ENCODE data around the gene DNAJC17.

Gene DNAJC17, protein sequence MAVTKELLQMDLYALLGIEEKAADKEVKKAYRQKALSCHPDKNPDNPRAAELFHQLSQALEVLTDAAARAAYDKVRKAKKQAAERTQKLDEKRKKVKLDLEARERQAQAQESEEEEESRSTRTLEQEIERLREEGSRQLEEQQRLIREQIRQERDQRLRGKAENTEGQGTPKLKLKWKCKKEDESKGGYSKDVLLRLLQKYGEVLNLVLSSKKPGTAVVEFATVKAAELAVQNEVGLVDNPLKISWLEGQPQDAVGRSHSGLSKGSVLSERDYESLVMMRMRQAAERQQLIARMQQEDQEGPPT

DNA sequence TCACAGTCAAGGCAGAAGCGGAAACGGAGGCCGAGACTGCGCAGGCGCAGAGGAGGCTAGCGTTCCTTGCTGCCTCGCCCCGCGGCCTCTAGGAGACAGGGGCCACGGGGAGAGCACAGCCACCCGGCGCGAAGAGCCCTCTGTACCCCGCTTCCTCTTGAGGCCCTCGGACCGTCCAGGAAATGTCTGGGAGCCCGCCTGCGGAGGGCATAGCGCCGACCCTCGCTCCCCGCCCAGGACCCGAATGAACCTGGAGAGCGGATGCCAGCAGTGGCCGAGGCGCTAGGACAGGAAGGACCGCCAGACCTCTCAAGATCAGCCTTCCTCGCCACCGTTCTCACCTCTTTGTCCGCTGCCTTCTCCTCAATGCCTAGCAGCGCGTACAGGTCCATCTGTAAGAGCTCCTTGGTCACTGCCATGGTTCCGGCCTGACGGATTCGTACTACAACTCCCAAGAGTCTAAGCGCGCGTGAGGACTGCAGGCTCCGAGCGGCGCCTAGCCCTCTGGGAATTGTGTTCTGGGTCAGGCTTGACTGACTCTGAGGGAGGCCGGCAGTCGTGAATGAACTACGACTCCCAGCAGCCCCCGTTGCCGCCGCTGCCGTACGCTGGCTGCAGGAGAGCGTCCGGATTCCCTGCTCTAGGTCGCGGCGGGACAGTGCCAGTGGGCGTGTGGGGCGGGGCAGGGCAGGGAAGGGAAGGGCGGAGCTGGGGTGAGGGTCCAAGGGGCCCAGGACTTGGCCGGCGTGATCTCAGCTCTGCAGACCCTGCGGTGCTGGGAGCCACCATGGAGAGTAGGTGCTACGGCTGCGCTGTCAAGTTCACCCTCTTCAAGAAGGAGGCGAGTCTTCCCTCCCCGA is at the start of gene DNAJC17, which contains the start of gene ZFYVE19:
Gene DNAJC17, minus strand, starts transcription at position 446 of the 860 bp plus-strand sequence. Its CDS starts 27 bp downstream, at position 419.
Gene ZFYVE19, plus strand, starts transcription at position 62 of the 860 bp plus-strand sequence. Its CDS starts 501 bp downstream, at position 563.
- peak; percentile 86 to 91 for DNase-seq

DNA sequence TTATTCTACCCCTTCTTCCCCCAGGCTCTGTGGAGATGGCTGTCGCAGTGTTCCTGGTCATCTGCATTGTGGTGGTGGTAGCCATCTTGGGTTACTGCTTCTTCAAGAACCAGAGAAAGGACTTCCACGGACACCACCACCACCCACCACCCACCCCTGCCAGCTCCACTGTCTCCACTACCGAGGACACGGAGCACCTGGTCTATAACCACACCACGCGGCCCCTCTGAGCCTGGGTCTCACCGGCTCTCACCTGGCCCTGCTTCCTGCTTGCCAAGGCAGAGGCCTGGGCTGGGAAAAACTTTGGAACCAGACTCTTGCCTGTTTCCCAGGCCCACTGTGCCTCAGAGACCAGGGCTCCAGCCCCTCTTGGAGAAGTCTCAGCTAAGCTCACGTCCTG is 49.5 kb upstream of the DNAJC17 start:
- DNase-seq: no peak

DNA sequence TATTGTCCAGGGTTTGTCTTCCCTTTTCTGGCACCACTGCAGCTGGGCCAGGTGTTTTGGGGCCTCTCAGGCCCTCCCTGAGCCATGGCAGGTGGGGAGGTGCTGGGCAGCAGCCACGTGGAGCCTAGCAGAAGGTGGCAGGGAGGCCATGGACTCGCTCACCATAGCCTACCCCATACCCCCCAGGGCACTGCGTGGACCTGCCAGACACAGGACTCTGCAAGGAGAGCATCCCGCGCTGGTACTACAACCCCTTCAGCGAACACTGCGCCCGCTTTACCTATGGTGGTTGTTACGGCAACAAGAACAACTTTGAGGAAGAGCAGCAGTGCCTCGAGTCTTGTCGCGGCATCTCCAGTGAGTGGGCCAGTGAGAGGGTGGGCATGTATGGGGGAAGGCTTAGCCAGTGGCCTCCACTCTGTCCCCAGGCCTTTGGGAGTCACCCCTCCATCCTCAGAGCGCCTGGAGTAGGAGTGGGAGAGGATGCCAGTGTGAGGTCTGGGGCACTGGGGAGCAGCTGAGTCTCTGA is 48.5 kb upstream of the DNAJC17 start:
- DNase-seq: no peak

DNA sequence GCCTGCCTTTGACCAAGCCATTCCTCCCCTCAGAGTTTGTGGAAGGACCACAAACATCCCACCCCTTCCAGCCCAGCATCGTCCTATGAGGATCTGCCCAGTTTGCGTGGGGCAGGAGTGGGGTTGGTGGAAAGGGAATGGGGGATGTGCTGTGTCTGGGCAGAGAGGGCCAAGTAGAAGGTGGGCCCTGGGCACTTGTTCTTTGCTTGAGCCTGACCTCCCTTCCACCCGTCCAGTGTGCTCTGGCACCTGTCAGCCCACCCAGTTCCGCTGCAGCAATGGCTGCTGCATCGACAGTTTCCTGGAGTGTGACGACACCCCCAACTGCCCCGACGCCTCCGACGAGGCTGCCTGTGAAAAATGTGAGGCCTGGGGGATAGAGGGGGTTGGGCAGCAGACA is 46.9 kb upstream of the DNAJC17 start:
- no peak for DNase-seq

DNA sequence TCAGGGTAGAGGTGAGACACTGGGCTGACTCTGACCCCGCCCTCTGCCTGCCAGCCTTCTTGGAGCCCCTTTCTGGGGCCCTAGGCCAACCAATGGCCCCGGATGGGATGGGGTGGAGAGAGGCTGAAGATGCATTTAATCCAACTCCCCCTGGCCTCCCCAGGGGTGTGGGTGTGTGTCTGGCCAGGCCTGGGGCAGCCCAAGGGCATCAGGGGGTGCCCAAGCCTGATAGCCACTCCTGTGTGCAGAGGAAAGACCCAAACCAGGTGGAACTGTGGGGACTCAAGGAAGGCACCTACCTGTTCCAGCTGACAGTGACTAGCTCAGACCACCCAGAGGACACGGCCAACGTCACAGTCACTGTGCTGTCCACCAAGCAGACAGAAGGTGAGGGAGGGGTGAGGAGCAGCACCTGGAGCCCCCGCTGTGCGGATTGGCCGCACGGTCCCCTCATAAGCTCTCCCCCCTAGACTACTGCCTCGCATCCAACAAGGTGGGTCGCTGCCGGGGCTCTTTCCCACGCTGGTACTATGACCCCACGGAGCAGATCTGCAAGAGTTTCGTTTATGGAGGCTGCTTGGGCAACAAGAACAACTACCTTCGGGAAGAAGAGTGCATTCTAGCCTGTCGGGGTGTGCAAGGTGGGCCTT is 46.1 kb upstream of the DNAJC17 start:
- no peak for DNase-seq

DNA sequence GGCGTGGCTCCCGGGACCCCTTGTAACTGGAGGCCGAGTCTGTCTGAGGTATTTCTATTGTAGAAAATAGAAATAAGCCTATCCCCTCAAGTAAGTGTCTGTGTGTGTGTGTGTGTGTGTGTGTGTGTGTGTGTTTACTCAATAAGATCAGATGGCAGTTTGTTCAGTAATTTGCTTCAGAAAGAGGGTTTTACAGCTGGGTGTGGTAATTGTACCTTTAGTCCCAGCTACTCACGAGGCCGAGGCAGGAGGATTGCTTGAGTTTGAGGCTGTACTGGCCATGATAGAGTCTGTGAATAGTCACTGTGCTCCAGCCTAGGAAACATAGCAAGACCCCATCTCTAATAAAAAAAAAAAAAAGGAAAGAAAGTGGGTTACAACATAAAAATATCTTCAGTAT is 45.3 kb upstream of the DNAJC17 start:
- DNase-seq: no peak

DNA sequence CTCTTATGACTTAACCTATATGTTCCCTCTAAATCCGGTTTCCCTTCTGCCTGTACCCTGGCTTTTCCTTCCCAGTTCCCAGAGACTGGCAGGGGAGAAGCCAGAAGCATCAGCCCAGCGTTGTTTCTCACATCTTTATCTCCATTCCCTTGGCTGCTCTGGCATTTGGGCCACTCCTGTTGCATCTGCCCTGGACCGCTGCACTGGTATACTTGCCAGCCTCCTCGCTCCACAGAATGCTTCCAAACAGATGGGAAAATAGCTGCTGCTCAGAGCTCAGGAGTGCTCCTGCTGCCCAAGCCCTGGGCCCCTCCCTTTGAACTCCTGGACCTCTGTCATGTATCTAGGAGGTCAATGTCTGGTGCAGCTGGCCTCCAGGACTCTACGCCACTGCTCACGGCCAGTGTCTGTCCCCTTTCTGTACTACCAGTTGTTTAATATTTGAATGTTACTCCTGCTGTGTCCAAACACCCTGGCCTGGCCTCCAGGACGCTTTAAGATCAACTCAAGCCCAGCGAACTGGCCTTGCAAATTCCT is 43.4 kb upstream of the DNAJC17 start:
- DNase-seq: no peak

DNA sequence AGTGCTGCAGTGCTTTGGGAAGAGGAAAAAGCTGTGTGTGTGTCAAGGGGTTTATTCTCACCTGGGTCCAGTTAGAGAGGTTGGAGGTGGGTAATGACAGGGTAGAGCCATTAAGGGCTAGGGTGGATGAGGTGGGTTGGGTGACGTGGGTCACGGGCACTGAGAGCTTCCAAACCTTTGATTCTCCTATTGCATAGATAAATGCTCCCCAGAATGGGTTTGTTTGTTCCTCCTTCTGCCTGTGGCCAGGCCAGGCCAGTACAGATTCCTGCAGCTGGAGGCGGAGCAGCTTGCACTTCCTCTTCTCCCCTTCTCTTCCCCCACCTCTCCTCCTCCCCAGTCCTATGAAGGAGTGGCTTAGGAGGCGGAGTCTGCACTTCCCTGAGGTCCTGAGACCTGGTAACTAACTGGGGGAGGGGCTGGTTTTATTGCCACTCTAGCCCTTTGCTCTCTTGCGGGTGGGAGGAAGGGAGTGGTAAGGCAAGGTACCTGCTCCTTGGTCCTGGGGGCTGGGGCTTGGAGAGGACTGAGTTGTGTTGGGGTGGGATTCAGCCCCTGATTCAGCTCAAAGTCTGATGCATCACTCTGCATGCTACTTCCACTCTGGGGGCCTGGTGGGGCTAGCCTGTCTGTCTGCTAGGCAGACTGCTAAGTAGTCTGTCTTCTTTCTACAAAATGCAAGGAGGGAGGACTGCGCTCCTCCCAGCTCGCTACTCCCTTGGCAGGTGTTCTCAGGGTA is 40.1 kb upstream of the DNAJC17 start:
- DNase-seq: no peak

DNA sequence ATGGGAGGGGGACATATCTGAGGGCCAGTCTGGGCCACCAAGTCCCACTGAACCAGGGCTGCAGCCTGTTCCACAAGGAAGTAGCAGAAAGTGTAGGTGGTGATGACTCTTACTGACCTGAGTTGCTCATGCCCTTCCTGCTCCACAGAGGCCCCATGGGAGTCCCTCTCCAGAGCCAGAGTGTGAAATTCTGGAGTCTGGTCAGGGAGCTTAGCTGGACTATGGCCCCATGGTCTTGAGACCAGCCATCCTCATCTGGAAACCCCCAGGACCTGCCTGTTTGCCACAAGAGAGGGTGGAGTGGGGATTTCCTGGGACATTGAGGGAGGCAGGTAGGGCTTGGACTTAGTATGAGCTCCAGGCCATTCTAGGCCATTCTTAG is 39.6 kb upstream of the DNAJC17 start:
- DNase-seq: no peak

DNA sequence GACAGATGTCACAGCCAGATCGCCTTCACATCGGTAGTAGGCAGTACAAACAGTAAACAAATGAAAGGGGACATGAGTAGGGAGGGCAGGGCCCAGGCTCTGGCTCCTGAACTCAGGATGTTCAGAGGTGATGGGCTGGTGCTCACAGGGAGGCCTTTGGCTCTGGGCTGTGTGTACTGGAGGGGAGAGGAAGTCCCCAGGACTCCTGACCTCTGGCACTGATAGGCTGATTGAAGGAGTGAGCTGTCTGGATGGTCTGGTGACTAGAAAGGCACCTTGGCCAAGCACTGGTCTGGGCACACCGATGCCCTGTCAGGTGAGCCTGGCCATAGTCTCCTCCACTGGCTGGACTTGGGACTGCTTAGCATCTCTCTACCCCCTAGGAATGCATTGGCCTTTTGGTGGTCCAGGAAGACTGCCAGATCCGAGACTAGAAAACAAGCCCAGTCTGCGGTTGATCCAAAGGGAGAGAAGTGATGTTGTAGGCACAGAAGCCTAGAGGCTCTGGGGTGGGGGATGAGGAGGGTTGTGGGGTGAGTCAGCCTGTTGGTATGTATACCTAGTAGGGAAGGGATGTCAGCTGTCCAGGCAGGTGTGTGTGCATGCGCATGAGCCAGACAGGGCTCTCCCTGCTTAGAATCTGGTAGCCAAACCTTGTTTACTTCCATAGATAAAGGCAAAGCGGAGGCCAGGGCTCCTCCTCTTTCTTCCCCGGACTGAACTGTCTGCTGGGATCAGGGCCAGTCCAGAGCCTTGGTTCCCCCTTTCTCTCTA is 38.4 kb upstream of the DNAJC17 start:
- no peak for DNase-seq

DNA sequence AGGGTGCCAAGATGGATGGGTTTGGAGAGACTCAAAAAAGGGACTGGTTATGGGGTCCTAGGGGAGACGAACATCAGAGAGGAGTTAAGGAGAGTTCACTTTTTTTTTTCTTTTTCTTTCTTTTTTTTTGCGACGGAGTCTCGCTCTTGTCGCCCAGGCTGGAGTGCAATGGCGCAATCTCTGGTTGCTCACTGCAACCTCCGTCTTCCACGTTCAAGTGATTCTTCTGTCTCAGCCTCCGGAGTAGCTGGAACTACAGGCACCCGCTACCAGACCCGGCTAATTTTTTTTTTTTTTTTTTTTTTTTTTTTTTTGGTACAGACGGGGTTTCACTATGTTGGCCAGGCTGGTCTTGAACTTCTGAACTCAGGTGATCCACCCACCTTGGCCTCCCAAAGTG is 37.8 kb upstream of the DNAJC17 start:
- DNase-seq: no peak

DNA sequence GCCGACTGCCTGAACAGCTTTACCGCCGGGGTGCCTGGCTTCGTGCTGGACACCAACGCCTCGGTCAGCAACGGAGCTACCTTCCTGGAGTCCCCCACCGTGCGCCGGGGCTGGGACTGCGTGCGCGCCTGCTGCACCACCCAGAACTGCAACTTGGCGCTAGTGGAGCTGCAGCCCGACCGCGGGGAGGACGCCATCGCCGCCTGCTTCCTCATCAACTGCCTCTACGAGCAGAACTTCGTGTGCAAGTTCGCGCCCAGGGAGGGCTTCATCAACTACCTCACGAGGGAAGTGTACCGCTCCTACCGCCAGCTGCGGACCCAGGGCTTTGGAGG is 37.4 kb upstream of the DNAJC17 start:
- no peak for DNase-seq

DNA sequence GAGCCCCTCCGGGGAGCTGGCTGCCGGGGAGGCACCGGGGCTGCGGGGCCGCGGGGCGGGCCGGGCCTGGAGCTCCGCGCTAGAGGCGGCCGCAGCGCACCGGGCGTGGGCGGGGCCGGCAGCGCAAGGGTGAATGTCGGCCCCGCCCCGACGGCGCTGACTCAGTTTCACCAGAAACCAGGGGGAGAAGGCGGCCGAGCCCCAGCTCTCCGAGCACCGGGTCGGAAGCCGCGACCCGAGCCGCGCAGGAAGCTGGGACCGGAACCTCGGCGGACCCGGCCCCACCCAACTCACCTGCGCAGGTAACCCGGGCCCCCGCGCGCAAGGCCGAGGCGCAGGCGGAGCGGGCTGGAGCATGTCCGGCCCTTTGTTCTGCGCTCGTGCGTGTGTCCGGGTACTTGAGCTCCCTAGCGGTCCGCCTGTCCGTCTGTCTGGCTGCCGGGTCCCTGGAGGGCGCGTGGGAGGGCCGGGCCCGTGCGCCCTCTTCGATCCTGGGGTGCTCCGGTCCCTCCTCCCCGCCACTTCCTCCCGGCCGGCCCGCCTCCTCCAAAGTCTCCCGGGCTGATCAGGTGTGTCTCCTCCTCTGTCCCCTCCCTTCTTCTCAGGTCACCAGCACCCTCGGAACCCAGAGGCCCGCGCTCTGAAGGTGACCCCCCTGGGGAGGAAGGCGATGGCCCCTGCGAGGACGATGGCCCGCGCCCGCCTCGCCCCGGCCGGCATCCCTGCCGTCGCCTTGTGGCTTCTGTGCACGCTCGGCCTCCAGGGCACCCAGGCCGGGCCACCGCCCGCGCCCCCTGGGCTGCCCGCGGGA is 36.8 kb upstream of the DNAJC17 start, which contains the start of gene SPINT1:
Gene SPINT1, plus strand, starts transcription at position 164 of the 811 bp plus-strand sequence. Its CDS starts 507 bp downstream, at position 671.
- DNase-seq: no peak

DNA sequence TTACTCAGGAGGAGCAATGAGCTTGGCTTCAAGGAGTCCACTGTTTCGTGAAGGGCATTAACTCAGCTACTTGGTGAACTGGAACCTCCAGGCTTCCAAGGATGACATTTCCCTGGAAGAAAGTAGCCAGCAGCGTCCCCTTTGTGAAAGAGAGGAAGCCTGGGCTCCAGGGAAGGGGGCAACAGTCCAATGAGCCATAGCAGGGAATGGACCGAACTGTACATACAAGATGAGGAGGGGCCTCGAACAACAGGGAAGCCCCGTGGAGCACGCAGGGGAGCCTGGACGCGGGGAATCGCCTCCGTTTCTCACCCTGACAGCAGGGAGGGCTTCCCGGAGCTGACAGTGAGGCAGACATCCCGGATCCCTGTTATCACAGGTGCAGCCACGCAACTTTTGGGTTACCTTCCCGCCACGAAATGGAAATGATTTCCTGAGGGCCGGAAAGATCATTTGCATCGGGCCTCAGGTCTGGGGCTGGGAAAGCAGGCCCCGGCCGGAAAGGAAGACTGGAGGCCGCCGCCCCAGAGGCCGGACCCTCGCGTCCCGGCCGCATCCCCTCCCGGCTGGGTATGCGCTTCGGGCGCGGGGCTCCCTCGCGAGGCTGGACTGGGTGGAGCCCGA is 36.1 kb upstream of the DNAJC17 start:
- DNase-seq: no peak

DNA sequence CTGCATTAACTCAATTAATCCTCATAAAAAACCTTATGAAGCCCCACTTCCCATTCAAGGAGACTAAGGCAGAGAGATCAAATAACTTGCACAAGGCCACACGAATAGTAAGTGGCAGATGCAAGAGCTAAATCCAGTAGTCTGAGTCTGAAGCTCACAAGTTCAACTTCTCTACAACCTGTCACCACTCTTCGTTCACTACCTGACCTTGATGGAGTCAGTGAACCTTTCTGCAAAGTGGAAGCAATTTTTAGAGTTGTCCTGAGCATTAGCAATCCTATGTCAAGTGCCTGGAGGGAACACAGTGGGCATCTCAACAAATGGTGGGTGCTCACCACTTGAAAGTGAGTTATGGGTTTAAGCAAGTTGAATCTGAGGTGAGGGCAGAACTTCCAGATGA is 34.5 kb upstream of the DNAJC17 start:
- DNase-seq: no peak

DNA sequence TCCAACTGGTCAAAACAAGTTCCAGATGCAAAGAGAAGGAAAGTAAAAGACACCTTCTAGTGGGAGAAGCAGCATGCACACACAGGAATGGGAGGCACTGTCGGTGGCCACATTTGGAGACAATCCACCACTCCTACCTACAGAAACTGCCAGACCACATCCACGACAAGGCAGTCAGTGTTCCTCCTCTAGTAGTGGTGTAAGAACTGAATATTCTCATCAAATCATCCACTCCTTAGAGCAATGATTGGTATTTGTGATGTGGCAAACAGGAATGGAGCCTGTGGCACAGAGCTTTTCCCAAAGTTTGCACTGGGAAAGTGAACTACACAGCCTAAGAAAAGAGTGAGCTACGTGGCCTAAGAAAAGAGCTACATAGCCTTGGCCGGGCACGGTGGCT is 31.5 kb upstream of the DNAJC17 start:
- no peak for DNase-seq

DNA sequence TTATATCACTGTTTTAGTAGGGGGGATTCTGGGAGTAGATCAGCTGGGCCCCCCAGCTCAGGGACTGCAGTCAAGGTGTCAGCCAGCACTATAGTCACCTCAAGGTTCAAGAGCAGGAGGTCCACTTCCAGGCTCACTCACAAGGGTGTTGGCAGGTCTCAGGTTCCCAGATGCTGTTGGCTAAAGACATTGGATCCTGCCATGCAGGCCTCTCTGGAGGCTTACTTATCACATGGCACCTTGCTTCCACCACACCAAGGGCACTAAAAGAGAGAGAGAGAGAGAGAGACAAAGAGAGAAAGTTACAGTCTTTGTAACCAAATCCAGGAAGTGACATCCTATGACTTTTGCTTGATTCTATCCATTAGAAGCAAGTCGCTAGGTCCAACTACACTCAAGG is 28.7 kb upstream of the DNAJC17 start:
- DNase-seq: no peak

DNA sequence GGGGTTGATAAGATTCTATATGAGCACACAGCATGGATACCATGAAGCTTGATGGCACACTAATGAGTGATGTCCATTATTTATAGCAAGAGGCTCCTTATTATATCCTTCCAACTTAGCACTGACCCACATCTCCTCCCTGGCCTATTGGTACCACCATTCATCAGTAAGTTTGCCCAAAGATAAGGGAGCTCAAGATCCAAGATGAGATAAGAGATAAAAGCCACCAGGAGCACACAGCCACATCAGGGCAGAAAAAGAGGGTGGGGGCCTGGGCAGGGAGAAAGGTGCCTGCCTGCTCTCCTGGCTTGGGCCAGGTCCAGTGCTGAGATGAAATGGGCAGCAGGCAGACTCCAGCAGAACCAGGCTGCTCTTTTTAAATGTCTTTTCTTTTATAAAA is 25.6 kb upstream of the DNAJC17 start:
- no peak for DNase-seq

DNA sequence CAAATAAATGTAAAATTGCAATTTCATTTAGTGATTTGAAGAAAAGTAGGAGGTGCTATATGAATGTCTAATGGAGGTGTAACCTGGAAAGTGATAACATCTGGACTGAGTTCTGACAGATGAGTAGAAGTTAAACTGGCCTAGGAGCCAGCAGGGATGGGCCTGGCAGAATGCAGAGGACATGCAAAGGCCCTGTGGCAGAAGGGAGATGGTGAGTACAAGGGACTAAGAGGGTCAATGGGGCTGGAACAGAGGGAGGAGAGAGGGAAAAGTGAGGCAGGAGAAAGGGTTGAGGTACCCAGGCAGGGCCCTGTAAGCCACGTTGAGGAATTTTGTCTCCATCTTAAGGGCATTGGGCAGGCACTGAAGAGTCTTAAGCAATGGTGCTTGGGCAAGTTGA is 24.6 kb upstream of the DNAJC17 start:
- DNase-seq: no peak

DNA sequence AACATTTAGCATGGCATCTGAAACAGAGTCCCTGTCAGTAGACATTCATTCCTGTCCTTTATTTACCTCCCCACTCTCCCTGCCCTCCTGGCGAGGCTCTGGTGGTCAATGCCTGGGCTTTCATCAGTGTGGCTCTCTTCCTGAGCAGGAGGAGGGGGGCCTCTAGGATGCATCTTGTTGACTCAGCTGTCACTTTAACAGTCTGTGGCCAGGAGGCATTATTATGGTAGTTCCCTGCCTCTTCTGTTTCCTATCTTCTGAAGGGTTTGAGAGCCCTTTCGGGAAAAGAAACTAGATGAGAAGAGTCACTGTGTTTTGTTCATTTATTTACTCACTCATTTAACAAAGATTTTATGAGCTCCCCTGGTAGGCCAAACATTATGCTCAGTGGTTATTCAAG is 23.6 kb upstream of the DNAJC17 start:
- DNase-seq: no peak
